HCT116 (cell line): ENCODE results near the gene RBM20.

Experiments used
- CEBPB ChIP-seq: IDR thresholded peaks from 2 replicates; pipeline ENCODE4 v1.6.1; 2012; ENCODE audit warnings: low read depth
- EGR1 ChIP-seq: IDR thresholded peaks from 2 replicates; pipeline ENCODE4 v1.6.1; 2012; ENCODE audit warnings: low read depth
- EZH2 ChIP-seq: fragments of 200-600 bp; sonication (generic); IDR thresholded peaks from 2 replicates; pipeline ENCODE4 v1.6.1; 2017; ENCODE audit warnings: antibody characterized with exemption, mixed run types
- JUND ChIP-seq: IDR thresholded peaks from 2 replicates; pipeline ENCODE4 v1.6.1; 2012
- POLR2A ChIP-seq: IDR thresholded peaks from 2 replicates; pipeline ENCODE4 v1.7.0; 2011; ENCODE audit warnings: borderline replicate concordance; ENCODE audit not compliant: insufficient read depth, insufficient read length; ENCODE audit errors: extremely low read depth
- POLR2AphosphoS5 ChIP-seq: IDR thresholded peaks from 2 replicates; pipeline ENCODE4 v1.6.1; 2011; ENCODE audit warnings: mild to moderate bottlenecking, low read depth, low read length, moderate library complexity
- RAD21 ChIP-seq: IDR thresholded peaks from 2 replicates; pipeline ENCODE4 v1.6.1; 2012; ENCODE audit warnings: low read depth, mild to moderate bottlenecking
- SIN3A ChIP-seq: IDR thresholded peaks from 2 replicates; pipeline ENCODE4 v1.6.1; 2012; ENCODE audit warnings: low read depth
- ZNF274 ChIP-seq: fragments of 200-500 bp; sonication (Bioruptor generic); IDR thresholded peaks from 2 replicates; pipeline ENCODE4 v1.6.1; 2014; ENCODE audit warnings: mild to moderate bottlenecking, low read depth, low read length, inconsistent platforms
- TF ChIP-seq, protein P1 (sequence below), 3 experiments: fragments of 200-600 bp in 1 of 3; sonication (generic) in 1 of 3; IDR thresholded peaks in 2 of 3; conservative IDR thresholded peaks in 1 of 3; 2 replicates each; pipeline ENCODE4 v1.5.1; 2012 to 2017; ENCODE audit warnings: low read depth in 2 of 3, low read length in 2 of 3, antibody characterized with exemption in 1 of 3, borderline replicate concordance in 1 of 3, control low read depth in 1 of 3, mild to moderate bottlenecking in 1 of 3, mixed read lengths in 1 of 3, mixed run types in 1 of 3, moderate library complexity in 1 of 3; ENCODE audit not compliant: insufficient read depth in 1 of 3
- TF ChIP-seq, protein P2 (sequence below): IDR thresholded peaks from 2 replicates; pipeline ENCODE4 v1.6.1; 2012; ENCODE audit warnings: low read depth

DNA sequence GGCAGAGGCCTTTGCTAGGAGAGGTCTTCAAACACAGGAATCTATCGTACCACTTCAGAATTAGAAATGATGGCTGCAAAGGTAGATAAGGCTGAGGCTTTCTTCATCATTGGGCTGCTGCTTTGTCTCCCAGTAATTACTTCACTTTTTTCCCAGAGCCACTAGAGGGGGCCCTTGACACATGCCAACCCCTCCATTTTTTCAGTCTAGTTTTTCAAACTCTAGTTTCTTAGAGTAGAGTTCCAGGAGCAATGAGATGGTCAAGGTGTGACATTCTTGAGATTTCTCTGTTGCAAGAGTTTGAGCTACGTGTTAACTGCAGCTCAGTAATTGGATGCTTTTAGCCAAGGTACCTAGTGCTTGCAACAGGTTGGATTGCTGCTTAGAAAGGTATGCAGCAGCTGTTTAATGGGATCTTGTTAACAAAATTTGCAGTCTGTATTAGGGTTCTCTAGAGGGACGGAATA, 33.8 kb upstream of the RBM20 start:
- no peak; the same call in 1 of the 2 replicates for TF ChIP-seq CEBPB
- no peak for TF ChIP-seq EZH2
- TF ChIP-seq, protein P1, sequence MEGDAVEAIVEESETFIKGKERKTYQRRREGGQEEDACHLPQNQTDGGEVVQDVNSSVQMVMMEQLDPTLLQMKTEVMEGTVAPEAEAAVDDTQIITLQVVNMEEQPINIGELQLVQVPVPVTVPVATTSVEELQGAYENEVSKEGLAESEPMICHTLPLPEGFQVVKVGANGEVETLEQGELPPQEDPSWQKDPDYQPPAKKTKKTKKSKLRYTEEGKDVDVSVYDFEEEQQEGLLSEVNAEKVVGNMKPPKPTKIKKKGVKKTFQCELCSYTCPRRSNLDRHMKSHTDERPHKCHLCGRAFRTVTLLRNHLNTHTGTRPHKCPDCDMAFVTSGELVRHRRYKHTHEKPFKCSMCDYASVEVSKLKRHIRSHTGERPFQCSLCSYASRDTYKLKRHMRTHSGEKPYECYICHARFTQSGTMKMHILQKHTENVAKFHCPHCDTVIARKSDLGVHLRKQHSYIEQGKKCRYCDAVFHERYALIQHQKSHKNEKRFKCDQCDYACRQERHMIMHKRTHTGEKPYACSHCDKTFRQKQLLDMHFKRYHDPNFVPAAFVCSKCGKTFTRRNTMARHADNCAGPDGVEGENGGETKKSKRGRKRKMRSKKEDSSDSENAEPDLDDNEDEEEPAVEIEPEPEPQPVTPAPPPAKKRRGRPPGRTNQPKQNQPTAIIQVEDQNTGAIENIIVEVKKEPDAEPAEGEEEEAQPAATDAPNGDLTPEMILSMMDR (IDR thresholded peaks at IDR 0.05 in 2 of 3, conservative IDR thresholded peaks at IDR 0.05 in 1 of 3; ENCODE audit: borderline replicate concordance in 1 of 3, insufficient read depth in 1 of 3, low read depth in 2 of 3, low read length in 2 of 3): peak; percentile 94 to 99 (median 95)
- TF ChIP-seq, protein P2, sequence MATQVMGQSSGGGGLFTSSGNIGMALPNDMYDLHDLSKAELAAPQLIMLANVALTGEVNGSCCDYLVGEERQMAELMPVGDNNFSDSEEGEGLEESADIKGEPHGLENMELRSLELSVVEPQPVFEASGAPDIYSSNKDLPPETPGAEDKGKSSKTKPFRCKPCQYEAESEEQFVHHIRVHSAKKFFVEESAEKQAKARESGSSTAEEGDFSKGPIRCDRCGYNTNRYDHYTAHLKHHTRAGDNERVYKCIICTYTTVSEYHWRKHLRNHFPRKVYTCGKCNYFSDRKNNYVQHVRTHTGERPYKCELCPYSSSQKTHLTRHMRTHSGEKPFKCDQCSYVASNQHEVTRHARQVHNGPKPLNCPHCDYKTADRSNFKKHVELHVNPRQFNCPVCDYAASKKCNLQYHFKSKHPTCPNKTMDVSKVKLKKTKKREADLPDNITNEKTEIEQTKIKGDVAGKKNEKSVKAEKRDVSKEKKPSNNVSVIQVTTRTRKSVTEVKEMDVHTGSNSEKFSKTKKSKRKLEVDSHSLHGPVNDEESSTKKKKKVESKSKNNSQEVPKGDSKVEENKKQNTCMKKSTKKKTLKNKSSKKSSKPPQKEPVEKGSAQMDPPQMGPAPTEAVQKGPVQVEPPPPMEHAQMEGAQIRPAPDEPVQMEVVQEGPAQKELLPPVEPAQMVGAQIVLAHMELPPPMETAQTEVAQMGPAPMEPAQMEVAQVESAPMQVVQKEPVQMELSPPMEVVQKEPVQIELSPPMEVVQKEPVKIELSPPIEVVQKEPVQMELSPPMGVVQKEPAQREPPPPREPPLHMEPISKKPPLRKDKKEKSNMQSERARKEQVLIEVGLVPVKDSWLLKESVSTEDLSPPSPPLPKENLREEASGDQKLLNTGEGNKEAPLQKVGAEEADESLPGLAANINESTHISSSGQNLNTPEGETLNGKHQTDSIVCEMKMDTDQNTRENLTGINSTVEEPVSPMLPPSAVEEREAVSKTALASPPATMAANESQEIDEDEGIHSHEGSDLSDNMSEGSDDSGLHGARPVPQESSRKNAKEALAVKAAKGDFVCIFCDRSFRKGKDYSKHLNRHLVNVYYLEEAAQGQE: no peak
- no peak for TF ChIP-seq JUND
- TF ChIP-seq ZNF274: no peak
- TF ChIP-seq SIN3A: no peak
- no peak for TF ChIP-seq POLR2AphosphoS5
- peak; percentile 99 for TF ChIP-seq RAD21
- no peak for TF ChIP-seq POLR2A
- no peak for TF ChIP-seq EGR1
